Left ventricle myocardium inferior (tissue), 1 donor: ENCODE results near the gene SAMD11. TPM values are rescaled to one million over a fixed set of nuclear protein-coding genes. Genes with fewer than 3 reads are reported as not detected.
A peak's percentile ranks its signal among the peaks of the same experiment; 100 is the strongest.

Experiments
- DNase-seq: peaks from one replicate; pipeline ENCODE4 v3.0.0-alpha.2; 2020
- H3K27ac ChIP-seq: fragments of 200-600 bp; replicated peaks from 2 replicates; pipeline ENCODE4 v1.8.0; 2021
- H3K27me3 ChIP-seq: fragments of 200-600 bp; 2 replicates; pipeline ENCODE4 v1.8.0; 2021; ENCODE audit warnings: low read depth
- H3K36me3 ChIP-seq: fragments of 200-600 bp; 2 replicates; pipeline ENCODE4 v1.8.0; 2021
- H3K4me1 ChIP-seq: fragments of 200-600 bp; 2 replicates; pipeline ENCODE4 v1.8.0; 2021
- H3K4me3 ChIP-seq: fragments of 200-600 bp; 2 replicates; pipeline ENCODE4 v1.8.0; 2021; ENCODE audit warnings: mild to moderate bottlenecking, moderate library complexity
- H3K9me3 ChIP-seq: fragments of 200-600 bp; replicated peaks from 2 replicates; pipeline ENCODE4 v1.8.0; 2021
- intact Hi-C: fragments of 100-400 bp; cut with micrococcal nuclease; formaldehyde crosslinking; loops from one replicate; pipeline ENCODE4 v1.11.0; 2022
- total RNA-seq: library from RNA; stranded (reverse); fragmentation: NEBNext Ultra II Directional; extraction: Animal tissue kit (Norgen Biotek cat#: 25700); gene quantifications from one replicate; pipeline ENCODE4 v1.2.1, GENCODE V29; 2021
- TF ChIP-seq, protein P1 (sequence below): fragments of 200-600 bp; IDR thresholded peaks from 2 replicates; pipeline ENCODE4 v1.8.0; 2021; ENCODE audit warnings: antibody characterized with exemption, mild to moderate bottlenecking, borderline replicate concordance
- donor health status: DM: no; HTN: yes; CAD: no; lungs with severe emphysema.

The SAMD11 gene
- total RNA-seq, 1 donor from 2014 or later = 2.4 TPM

DNA sequence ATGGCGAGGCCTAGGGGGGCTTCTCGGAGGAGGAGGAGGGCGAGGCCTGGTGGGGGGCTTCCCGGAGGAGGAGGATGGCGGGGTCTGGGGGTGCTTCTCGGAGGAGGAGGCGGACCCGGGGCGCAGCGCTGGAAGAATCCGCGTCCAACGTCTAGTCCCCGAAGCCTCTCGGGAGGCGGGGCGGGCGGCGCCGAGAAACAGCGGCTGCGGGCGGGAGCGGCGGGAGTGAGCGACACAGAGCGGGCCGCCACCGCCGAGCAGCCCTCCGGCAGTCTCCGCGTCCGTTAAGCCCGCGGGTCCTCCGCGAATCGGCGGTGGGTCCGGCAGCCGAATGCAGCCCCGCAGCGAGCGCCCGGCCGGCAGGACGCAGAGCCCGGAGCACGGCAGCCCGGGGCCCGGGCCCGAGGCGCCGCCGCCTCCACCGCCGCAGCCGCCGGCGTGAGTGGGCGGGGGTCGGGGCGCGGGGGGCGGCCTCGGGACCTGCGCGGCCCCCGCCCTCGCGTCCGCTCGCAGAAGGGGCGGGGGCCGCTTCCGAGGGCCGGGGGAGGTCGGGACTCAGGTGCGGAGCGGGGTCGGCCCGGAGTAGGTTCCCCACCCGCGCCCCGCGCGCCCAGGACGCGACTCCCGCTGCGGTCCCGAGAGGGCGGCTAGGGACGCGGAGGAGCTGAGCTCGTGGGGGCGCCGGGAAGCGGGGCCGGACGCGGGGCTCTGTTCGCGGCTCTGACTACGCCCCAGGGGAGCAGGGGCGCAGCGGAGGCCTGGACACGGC lies 36.8 kb downstream of the SAMD11 start, which contains the start of gene KLHL17:
KLHL17 (plus strand) TSS at position 222 of the 769 bp plus-strand sequence; CDS start at position 332, 110 bp downstream.
- TF ChIP-seq, protein P1, sequence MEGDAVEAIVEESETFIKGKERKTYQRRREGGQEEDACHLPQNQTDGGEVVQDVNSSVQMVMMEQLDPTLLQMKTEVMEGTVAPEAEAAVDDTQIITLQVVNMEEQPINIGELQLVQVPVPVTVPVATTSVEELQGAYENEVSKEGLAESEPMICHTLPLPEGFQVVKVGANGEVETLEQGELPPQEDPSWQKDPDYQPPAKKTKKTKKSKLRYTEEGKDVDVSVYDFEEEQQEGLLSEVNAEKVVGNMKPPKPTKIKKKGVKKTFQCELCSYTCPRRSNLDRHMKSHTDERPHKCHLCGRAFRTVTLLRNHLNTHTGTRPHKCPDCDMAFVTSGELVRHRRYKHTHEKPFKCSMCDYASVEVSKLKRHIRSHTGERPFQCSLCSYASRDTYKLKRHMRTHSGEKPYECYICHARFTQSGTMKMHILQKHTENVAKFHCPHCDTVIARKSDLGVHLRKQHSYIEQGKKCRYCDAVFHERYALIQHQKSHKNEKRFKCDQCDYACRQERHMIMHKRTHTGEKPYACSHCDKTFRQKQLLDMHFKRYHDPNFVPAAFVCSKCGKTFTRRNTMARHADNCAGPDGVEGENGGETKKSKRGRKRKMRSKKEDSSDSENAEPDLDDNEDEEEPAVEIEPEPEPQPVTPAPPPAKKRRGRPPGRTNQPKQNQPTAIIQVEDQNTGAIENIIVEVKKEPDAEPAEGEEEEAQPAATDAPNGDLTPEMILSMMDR = no peak
- intact Hi-C loops = no loop called here
- DNase-seq = peak; percentile 80
- Histone ChIP-seq H3K4me3 (peak within 1 kb of the TSS; percentile 100), H3K36me3 (peaks cover 25% of the 10 kb centered on the region), H3K27me3 (no peaks in the 10 kb centered on the region), H3K4me1 (peaks cover 47% of the 10 kb centered on the region), H3K27ac (no peak within 1 kb of the TSS), H3K9me3 (no peaks in the 10 kb centered on the region)

DNA sequence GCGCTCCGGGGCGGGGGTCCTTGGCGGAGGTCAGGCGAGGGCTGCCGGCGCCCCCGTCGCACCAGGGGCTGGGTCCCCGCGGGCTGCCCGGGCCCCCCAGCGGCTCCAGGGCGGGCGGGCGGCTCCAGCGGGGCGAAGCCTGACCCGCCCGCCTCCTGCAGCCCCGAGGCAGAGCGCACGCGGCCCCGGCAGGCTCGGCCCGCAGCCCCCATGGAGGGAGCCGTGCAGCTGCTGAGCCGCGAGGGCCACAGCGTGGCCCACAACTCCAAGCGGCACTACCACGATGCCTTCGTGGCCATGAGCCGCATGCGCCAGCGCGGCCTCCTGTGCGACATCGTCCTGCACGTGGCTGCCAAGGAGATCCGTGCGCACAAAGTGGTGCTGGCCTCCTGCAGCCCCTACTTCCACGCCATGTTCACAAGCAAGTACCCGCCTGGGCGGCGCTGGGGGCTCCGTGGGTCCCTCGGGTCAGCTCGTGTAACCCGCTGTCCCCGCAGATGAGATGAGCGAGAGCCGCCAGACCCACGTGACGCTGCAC lies 37.5 kb downstream of the SAMD11 start:
- TF ChIP-seq, protein P1 = no peak
- Histone ChIP-seq H3K4me1 (peaks cover 52% of the 10 kb centered on the region), H3K4me3 (peak overlapping the region; percentile 100), H3K36me3 (peaks cover 19% of the 10 kb centered on the region), H3K27ac (no peak overlapping the region), H3K27me3 (no peaks in the 10 kb centered on the region), H3K9me3 (no peaks in the 10 kb centered on the region)
- DNase-seq = no peak
- intact Hi-C loops = no loop called here

- Histone ChIP-seq H3K4me3 (no peak overlapping the region), H3K4me1 (peaks cover 56% of the 10 kb centered on the region), H3K27ac (no peak overlapping the region), H3K9me3 (no peaks in the 10 kb centered on the region), H3K27me3 (peaks cover 5% of the 10 kb centered on the region), H3K36me3 (peaks cover 7% of the 10 kb centered on the region)
- intact Hi-C loops = no loop called here
- TF ChIP-seq, protein P1 = no peak
- DNase-seq = no peak
Measured at GRCh38 chr1:962381-963300, 38.9 kb downstream of the SAMD11 start.

DNA sequence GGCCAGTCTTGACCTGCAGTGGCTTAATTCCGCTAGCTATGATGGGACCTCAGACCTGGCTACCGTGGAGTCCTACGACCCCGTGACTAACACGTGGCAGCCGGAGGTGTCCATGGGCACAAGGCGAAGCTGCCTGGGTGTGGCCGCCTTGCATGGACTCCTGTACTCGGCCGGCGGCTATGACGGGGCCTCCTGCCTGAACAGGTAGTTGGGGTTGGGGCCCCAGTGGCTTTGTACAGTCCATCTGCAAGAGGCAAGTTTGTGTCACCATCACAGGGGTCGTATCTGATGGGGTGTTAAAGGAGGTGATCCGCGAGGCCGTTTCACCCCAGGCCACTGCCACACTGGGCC lies 39.6 kb downstream of the SAMD11 start:
- Histone ChIP-seq H3K9me3 (no peaks in the 10 kb centered on the region), H3K27ac (no peak overlapping the region), H3K4me1 (peaks cover 49% of the 10 kb centered on the region), H3K27me3 (peaks cover 11% of the 10 kb centered on the region), H3K4me3 (no peak overlapping the region), H3K36me3 (peaks cover 7% of the 10 kb centered on the region)
- DNase-seq = no peak
- TF ChIP-seq, protein P1 = no peak
- intact Hi-C loops = no loop called here

DNA sequence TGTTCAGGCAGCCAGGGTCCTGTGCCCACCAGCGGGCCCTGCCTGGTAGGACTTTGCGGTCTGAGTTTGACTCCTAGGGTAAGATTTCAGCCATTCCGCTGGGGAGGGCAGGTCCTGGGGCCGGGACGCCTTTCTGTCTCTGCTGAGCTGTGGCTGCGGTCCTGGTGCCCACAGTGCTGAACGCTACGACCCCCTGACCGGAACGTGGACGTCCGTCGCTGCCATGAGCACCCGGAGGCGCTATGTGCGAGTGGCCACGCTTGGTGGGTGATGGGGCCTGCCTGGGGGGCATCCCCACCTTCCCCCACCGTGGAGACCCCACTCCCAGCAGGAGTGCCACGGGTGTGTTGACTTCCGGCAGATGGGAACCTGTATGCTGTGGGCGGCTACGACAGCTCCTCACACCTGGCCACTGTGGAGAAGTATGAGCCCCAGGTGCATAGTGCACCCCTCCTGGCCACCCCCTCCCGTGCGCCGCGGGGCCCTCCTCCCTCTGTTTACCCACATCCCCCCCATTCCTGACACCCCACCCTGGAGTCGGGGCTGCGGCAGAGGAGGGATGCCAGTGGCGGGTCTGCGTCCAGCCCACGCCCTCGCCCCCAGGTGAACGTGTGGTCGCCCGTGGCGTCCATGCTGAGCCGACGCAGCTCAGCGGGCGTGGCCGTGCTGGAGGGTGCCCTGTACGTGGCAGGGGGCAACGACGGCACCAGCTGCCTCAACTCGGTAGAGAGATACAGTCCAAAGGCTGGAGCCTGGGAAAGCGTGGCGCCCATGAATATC lies 40.2 kb downstream of the SAMD11 start:
- intact Hi-C loops = no loop called here
- TF ChIP-seq, protein P1 = no peak
- Histone ChIP-seq H3K9me3 (no peaks in the 10 kb centered on the region), H3K4me3 (no peak overlapping the region), H3K27me3 (peaks cover 18% of the 10 kb centered on the region), H3K27ac (no peak overlapping the region), H3K36me3 (peaks cover 7% of the 10 kb centered on the region), H3K4me1 (peaks cover 43% of the 10 kb centered on the region)
- no peak for DNase-seq
